Sigmoid colon (tissue), 7 donors: ENCODE results near the gene GET4. TPM values are rescaled to one million over a fixed set of nuclear protein-coding genes. Genes with fewer than 3 reads are reported as not detected.

Experiments
- DNase-seq: peaks from one replicate; pipeline ENCODE4 v3.0.0-alpha.2; 2019
- H3K27ac ChIP-seq, 4 donors: fragments of 200-600 bp; sonication (generic); one replicate each; pipeline ENCODE4 v1.5.1; 2016 to 2019; ENCODE audit warnings: mild to moderate bottlenecking in 1 of 4
- H3K27me3 ChIP-seq, 3 donors: fragments of 200-600 bp; sonication (generic); one replicate each; pipeline ENCODE4 v1.5.1; 2019; ENCODE audit warnings: mild to moderate bottlenecking in 1 of 3
- H3K36me3 ChIP-seq, 4 donors: fragments of 200-600 bp; sonication (generic); one replicate each; pipeline ENCODE4 v1.5.1; 2016 to 2019
- H3K4me1 ChIP-seq, 4 donors: fragments of 200-600 bp; sonication (generic); one replicate each; pipeline ENCODE4 v1.5.1; 2017 to 2019
- H3K4me3 ChIP-seq, 4 donors: fragments of 200-600 bp; sonication (generic); one replicate each; pipeline ENCODE4 v1.5.1; 2017 to 2019; ENCODE audit warnings: mild to moderate bottlenecking in 2 of 4, moderate library complexity in 1 of 4
- H3K9me3 ChIP-seq, 4 donors: fragments of 200-600 bp in 3 of 4; sonication (generic) in 3 of 4; one replicate each; pipeline versions ENCODE4 v1.5.1 to v1.6.1; 2013 to 2019
- CTCF ChIP-seq, 4 experiments: fragments of 450-650 bp in 3 of 4; fragments of 200-600 bp in 1 of 4; IDR thresholded peaks; one replicate each; pipeline ENCODE4 v1.5.1; 2016 to 2019; ENCODE audit warnings: antibody characterized with exemption in 4 of 4, mild to moderate bottlenecking in 3 of 4, moderate library complexity in 2 of 4
- EP300 ChIP-seq, 4 donors: sonication (generic); formaldehyde crosslinking; IDR thresholded peaks; one replicate each; pipeline ENCODE4 v1.6.1; 2017; ENCODE audit warnings: antibody characterized with exemption in 4 of 4
- POLR2A ChIP-seq, 2 donors: fragments of 450-650 bp; IDR thresholded peaks; one replicate each; pipeline ENCODE4 v1.6.1; 2016; ENCODE audit warnings: antibody characterized with exemption in 2 of 2, mild to moderate bottlenecking in 2 of 2, moderate library complexity in 2 of 2
- POLR2AphosphoS5 ChIP-seq, 4 donors: sonication (generic); formaldehyde crosslinking; IDR thresholded peaks; one replicate each; pipeline ENCODE4 v1.6.1; 2017; ENCODE audit warnings: antibody characterized with exemption in 4 of 4
- whole genome bisulfite sequencing, 2 donors: extraction: QIAGEN DNeasy Blood & Tissue Kit; methylation state at CpG; one replicate each; pipeline ENCODE4 v1.1.7; 2013; 5-methylcytosine and 5-hydroxymethylcytosine counted together
- intact Hi-C: fragments of 100-400 bp; cut with DNase I; formaldehyde crosslinking; loops from one replicate; pipeline ENCODE4 v1.15.1; 2023
- polyA plus RNA-seq, 3 donors: library from polyadenylated mRNA; stranded (reverse); fragments of 200-250 nt; gene quantifications; one replicate each; pipeline ENCODE4 v1.2.3, GENCODE V29; 2013
- total RNA-seq, 4 donors: library from RNA; depleted of rRNA; stranded (reverse); fragments of >200 nt; gene quantifications; one replicate each; pipeline ENCODE4 v1.1.0, GENCODE V29; 2016
- donor health status: healthy with polysubstance abuse.
- donor health status: Bipolar disorder and iron deficiency.
- donor health status: healthy.

GET4 gene
- total and polyA plus RNA-seq, 7 donors: 20.3 to 51.4 (median 27.0) TPM

- Histone ChIP-seq H3K27ac (peak overlapping the region in 3 of 4 donors; percentile 36 to 43 (median 43)), H3K9me3 (no peaks in the 10 kb centered on the region), H3K27me3 (no peaks in the 10 kb centered on the region), H3K36me3 (peaks cover 19 to 33% (median 22%) of the 10 kb centered on the region in 4 donors), H3K4me1 (peaks cover 0 to 63% (median 49%) of the 10 kb centered on the region in 4 donors), H3K4me3 (no peak overlapping the region)
- WGBS, 2 donors: 89 to 90% methylated on average over 50 of the region's 50 CpGs
- TF ChIP-seq EP300 (IDR thresholded peaks at IDR 0.05): no peak
- TF ChIP-seq POLR2AphosphoS5 (IDR thresholded peaks at IDR 0.05): no peak
- TF ChIP-seq POLR2A (IDR thresholded peaks at IDR 0.05): no peak
- TF ChIP-seq CTCF (IDR thresholded peaks at IDR 0.05): no peak
- peak; percentile 65 for DNase-seq
- intact Hi-C loops: no loop called here
Observed at GRCh38 chr7:883055-884021, 7.0 kb downstream of the GET4 start.

GRCh38 chr7:884191-885003, 8.0 kb downstream of the GET4 start:
- DNase-seq: peak; percentile 61
- TF ChIP-seq POLR2AphosphoS5 (IDR thresholded peaks at IDR 0.05) (no peak), EP300 (IDR thresholded peaks at IDR 0.05) (no peak), POLR2A (IDR thresholded peaks at IDR 0.05) (no peak), CTCF (IDR thresholded peaks at IDR 0.05) (no peak)
- H3K9me3 ChIP-seq: no peaks in the 10 kb centered on the region
- H3K27me3 ChIP-seq: no peaks in the 10 kb centered on the region
- H3K27ac ChIP-seq: peak overlapping the region in 1 of 4 donors; percentile 36
- peaks cover 0 to 53% (median 39%) of the 10 kb centered on the region in 4 donors for H3K4me1 ChIP-seq
- H3K36me3 ChIP-seq: peaks cover 25 to 37% (median 29%) of the 10 kb centered on the region in 4 donors
- no peak overlapping the region for H3K4me3 ChIP-seq
- intact Hi-C loops: no loop called here
- 87 to 92% methylated on average over 31 of the region's 31 CpGs for WGBS, 2 donors

GRCh38 chr7:885261-885892, 9.0 kb downstream of the GET4 start:
- Histone ChIP-seq H3K4me3 (no peak overlapping the region), H3K4me1 (peaks cover 0 to 43% (median 30%) of the 10 kb centered on the region in 4 donors), H3K27ac (no peak overlapping the region), H3K9me3 (no peaks in the 10 kb centered on the region), H3K36me3 (peaks cover 26 to 38% (median 29%) of the 10 kb centered on the region in 4 donors), H3K27me3 (no peaks in the 10 kb centered on the region)
- TF ChIP-seq POLR2A (IDR thresholded peaks at IDR 0.05) (no peak), POLR2AphosphoS5 (IDR thresholded peaks at IDR 0.05) (no peak), CTCF (IDR thresholded peaks at IDR 0.05) (no peak), EP300 (IDR thresholded peaks at IDR 0.05) (no peak)
- intact Hi-C loops: no loop called here
- WGBS, 2 donors: 80 to 87% methylated on average over 25 of the region's 25 CpGs
- peak; percentile 60 for DNase-seq

- Histone ChIP-seq H3K36me3 (peaks cover 29 to 44% (median 34%) of the 10 kb centered on the region in 4 donors), H3K9me3 (no peaks in the 10 kb centered on the region), H3K4me1 (peaks cover 0 to 36% (median 25%) of the 10 kb centered on the region in 4 donors), H3K4me3 (no peak overlapping the region), H3K27me3 (no peaks in the 10 kb centered on the region), H3K27ac (no peak overlapping the region)
- 80 to 94% methylated on average over 30 of the region's 30 CpGs for WGBS, 2 donors
- intact Hi-C loops: no loop called here
- no peak for TF ChIP-seq CTCF (IDR thresholded peaks at IDR 0.05)
- TF ChIP-seq EP300 (IDR thresholded peaks at IDR 0.05): no peak
- TF ChIP-seq POLR2AphosphoS5 (IDR thresholded peaks at IDR 0.05): no peak
- no peak for TF ChIP-seq POLR2A (IDR thresholded peaks at IDR 0.05)
- peak; percentile 61 for DNase-seq
Observed at GRCh38 chr7:885893-886625, 9.7 kb downstream of the GET4 start.
